BE2C (cell line): ENCODE measurements around the gene BAZ1A.

ENCODE experiments used
- DNase-seq: peaks from one replicate; pipeline ENCODE4 v3.0.0-alpha.2; 2020
- H3K27me3 ChIP-seq: fragments of 250-450 bp; sonication (Bioruptor Pico); 2 replicates; pipeline ENCODE4 v1.5.1; 2020; ENCODE audit warnings: mild to moderate bottlenecking
- H3K36me3 ChIP-seq: fragments of 250-450 bp; sonication (Bioruptor Pico); 2 replicates; pipeline ENCODE4 v1.5.1; 2020; ENCODE audit warnings: mild to moderate bottlenecking
- H3K4me1 ChIP-seq: fragments of 250-450 bp; sonication (Bioruptor Pico); 2 replicates; pipeline ENCODE4 v1.5.1; 2020
- H3K4me3 ChIP-seq: 2 replicates; pipeline ENCODE4 v1.5.1; 2011; ENCODE audit warnings: low read depth, low read length
- H3K9me3 ChIP-seq: fragments of 250-450 bp; sonication (Bioruptor Pico); 2 replicates; pipeline ENCODE4 v1.5.1; 2020
- TF ChIP-seq, protein P1 (sequence below): IDR thresholded peaks from 2 replicates; pipeline ENCODE4 v1.5.1; 2012; ENCODE audit warnings: mild to moderate bottlenecking, low read depth, low read length

BAZ1A gene

DNA sequence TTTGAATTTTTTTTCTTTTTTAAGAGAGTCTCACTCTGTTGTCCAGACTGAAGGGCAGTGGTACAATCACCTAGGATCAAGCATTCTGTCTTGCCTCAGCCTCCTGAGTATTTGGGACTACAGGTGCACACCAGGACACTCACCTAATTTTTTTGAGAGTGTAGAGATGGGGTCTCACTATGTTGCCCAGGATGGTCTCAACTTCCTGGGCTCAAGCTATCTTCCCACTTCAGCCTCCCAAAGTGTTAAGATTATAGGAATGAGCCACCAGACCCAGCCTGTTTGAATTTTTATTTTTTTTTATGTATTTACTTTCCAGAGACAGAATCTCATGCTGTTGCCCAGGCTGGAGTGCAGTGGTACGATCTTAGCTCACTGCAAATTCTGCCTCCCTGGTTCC, 11.3 kb downstream of the BAZ1A start:
- no peak for DNase-seq
- Histone ChIP-seq H3K4me3 (no peak overlapping the region), H3K4me1 (peaks cover 8% of the 10 kb centered on the region), H3K36me3 (peaks cover 52% of the 10 kb centered on the region), H3K9me3 (no peaks in the 10 kb centered on the region), H3K27me3 (no peaks in the 10 kb centered on the region)
- TF ChIP-seq, protein P1, sequence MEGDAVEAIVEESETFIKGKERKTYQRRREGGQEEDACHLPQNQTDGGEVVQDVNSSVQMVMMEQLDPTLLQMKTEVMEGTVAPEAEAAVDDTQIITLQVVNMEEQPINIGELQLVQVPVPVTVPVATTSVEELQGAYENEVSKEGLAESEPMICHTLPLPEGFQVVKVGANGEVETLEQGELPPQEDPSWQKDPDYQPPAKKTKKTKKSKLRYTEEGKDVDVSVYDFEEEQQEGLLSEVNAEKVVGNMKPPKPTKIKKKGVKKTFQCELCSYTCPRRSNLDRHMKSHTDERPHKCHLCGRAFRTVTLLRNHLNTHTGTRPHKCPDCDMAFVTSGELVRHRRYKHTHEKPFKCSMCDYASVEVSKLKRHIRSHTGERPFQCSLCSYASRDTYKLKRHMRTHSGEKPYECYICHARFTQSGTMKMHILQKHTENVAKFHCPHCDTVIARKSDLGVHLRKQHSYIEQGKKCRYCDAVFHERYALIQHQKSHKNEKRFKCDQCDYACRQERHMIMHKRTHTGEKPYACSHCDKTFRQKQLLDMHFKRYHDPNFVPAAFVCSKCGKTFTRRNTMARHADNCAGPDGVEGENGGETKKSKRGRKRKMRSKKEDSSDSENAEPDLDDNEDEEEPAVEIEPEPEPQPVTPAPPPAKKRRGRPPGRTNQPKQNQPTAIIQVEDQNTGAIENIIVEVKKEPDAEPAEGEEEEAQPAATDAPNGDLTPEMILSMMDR = no peak

GRCh38 chr14:34858765-34859164, 16.4 kb downstream of the BAZ1A start:
- no peak for DNase-seq
- Histone ChIP-seq H3K9me3 (no peaks in the 10 kb centered on the region), H3K4me1 (no peaks in the 10 kb centered on the region), H3K4me3 (no peak overlapping the region), H3K27me3 (no peaks in the 10 kb centered on the region), H3K36me3 (peaks cover 73% of the 10 kb centered on the region)
- TF ChIP-seq, protein P1 = no peak

- Histone ChIP-seq H3K4me3 (no peak overlapping the region), H3K27me3 (no peaks in the 10 kb centered on the region), H3K36me3 (peaks cover 74% of the 10 kb centered on the region), H3K9me3 (no peaks in the 10 kb centered on the region), H3K4me1 (no peaks in the 10 kb centered on the region)
- DNase-seq = no peak
- TF ChIP-seq, protein P1 = no peak
Measured at GRCh38 chr14:34857689-34858449, 17.3 kb downstream of the BAZ1A start.

GRCh38 chr14:34853041-34853440, 22.1 kb downstream of the BAZ1A start:
- no peak for DNase-seq
- TF ChIP-seq, protein P1 = no peak
- peaks cover 56% of the 10 kb centered on the region for H3K36me3 ChIP-seq
- H3K4me3 ChIP-seq = no peak overlapping the region
- no peaks in the 10 kb centered on the region for H3K4me1 ChIP-seq
- no peaks in the 10 kb centered on the region for H3K27me3 ChIP-seq
- H3K9me3 ChIP-seq = no peaks in the 10 kb centered on the region

GRCh38 chr14:34851395-34851794, 23.8 kb downstream of the BAZ1A start:
- H3K27me3 ChIP-seq = no peaks in the 10 kb centered on the region
- DNase-seq = no peak
- H3K36me3 ChIP-seq = peaks cover 53% of the 10 kb centered on the region
- no peaks in the 10 kb centered on the region for H3K4me1 ChIP-seq
- TF ChIP-seq, protein P1 = no peak
- H3K9me3 ChIP-seq = no peaks in the 10 kb centered on the region
- H3K4me3 ChIP-seq = no peak overlapping the region

- peaks cover 28% of the 10 kb centered on the region for H3K36me3 ChIP-seq
- TF ChIP-seq, protein P1 = no peak
Measured at GRCh38 chr14:34845869-34846268, 29.3 kb downstream of the BAZ1A start.

More at GRCh38 chr14:34845869-34846268, 29.3 kb downstream of the BAZ1A start:
- Histone ChIP-seq H3K4me3 (no peak overlapping the region), H3K4me1 (no peaks in the 10 kb centered on the region), H3K9me3 (no peaks in the 10 kb centered on the region), H3K27me3 (no peaks in the 10 kb centered on the region)
- no peak for DNase-seq
